GM19395 (cell line): Measurements from ENCODE around the gene TNFSF9.
A peak's percentile ranks its signal among the peaks of the same experiment; 100 is the strongest.
"Not testable (repeated sequence)": the region's sequence is repeated elsewhere in the genome, so short reads cannot be mapped to it uniquely, and the experiment has no call there.

ENCODE experiments used
- ATAC-seq: cut with Tn5 transposase; IDR thresholded peaks from one replicate; pipeline ENCODE4 v1.9.1; 2021; ENCODE audit warnings: mild to moderate bottlenecking, moderate library complexity; ENCODE audit not compliant: unreplicated experiment

TNFSF9 gene

GRCh38 chr19:6568010-6568526 is 37.2 kb downstream of the TNFSF9 start:
- no peak for ATAC-seq

- ATAC-seq, result no peak
Measured at GRCh38 chr19:6568816-6569215, 38.0 kb downstream of the TNFSF9 start.

GRCh38 chr19:6570764-6571163 is 39.9 kb downstream of the TNFSF9 start:
- no peak for ATAC-seq

- no peak for ATAC-seq
Measured at GRCh38 chr19:6571167-6571566, 40.3 kb downstream of the TNFSF9 start.

- no peak for ATAC-seq
Measured at GRCh38 chr19:6572217-6572616, 41.4 kb downstream of the TNFSF9 start.

- ATAC-seq, result no peak
Measured at GRCh38 chr19:6573350-6573749, 42.5 kb downstream of the TNFSF9 start.

- ATAC-seq, result no peak
Measured at GRCh38 chr19:6576869-6577475, 46.1 kb downstream of the TNFSF9 start.

GRCh38 chr19:6577476-6578125 is 46.8 kb downstream of the TNFSF9 start:
- ATAC-seq, result peak; percentile 82

GRCh38 chr19:6579450-6580178 is 48.8 kb downstream of the TNFSF9 start:
- no peak for ATAC-seq

- ATAC-seq, result no peak
Measured at GRCh38 chr19:6580313-6580712, 49.5 kb downstream of the TNFSF9 start.

- ATAC-seq, result not testable (repeated sequence)
Measured at GRCh38 chr19:6582515-6583484, 52.0 kb downstream of the TNFSF9 start.
